ENCODE measurements around the gene SS18L1.
A peak's percentile ranks its signal among the peaks of the same experiment; 100 is the strongest.

Gene SS18L1

DNA sequence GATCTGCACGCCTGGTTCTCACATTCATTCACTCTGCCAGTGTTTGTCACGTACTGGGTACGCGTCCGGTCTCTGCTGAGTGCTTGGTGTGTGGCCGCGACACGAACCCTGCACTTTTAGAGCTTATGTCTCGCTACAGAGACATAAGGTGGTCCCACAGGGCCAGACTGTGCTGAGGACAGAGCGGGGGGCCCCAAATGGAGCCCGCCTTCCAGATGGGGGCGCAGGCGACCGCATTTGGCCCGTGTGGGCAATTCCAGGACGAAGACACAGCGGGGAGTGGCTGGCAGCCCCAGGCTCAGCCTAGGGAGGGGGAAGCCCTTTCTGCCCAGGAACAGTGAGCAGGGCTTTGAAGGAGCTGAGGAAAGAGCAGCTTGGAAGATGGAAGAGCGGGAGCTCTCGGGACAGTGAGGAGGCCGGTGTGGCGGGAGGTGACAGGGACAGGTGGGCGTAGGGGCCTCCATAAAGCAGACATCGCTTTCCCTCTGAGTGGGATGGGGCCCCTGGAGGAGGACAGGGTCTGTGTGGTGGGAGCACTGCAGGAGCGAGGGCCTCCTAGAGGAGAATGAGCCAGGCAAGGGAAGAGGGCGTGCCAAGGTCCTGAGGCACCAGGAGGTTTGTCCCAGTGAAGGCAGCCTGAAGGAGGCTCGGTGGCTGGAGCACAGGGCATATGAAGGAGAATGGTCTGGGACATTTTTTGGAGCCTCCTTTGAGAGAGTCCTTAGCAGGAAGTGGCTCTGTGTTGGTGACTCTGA lies 31.5 kb downstream of the SS18L1 start:
- no peak for DNase-seq

DNA sequence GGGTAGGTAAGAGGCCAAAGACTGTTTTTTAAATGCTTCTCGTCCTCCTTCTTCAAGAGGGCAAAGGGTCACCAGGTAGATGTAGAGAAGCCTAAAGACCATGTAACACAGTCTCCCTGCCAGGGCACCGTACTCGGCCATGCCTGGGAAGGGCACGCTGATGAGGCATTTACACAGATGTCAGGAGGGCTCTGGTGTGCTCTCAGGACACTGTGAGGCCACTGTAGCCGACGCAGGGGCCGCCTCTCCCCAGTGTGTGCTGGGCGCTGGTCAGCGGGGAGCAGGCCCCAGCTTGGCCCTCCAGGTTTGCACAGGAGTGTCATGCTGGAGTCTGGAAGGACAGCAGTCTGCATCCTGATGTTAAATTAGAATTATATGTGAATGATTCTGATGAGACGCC lies 32.1 kb downstream of the SS18L1 start:
- DNase-seq: no peak

- DNase-seq: no peak
Observed at GRCh38 chr20:62176866-62177265, 33.3 kb downstream of the SS18L1 start.

- no peak for DNase-seq
Observed at GRCh38 chr20:62177307-62177706, 33.7 kb downstream of the SS18L1 start.

GRCh38 chr20:62178316-62179161 lies 35.0 kb downstream of the SS18L1 start:
- DNase-seq: no peak

GRCh38 chr20:62179162-62179504 lies 35.6 kb downstream of the SS18L1 start:
- DNase-seq: no peak

DNA sequence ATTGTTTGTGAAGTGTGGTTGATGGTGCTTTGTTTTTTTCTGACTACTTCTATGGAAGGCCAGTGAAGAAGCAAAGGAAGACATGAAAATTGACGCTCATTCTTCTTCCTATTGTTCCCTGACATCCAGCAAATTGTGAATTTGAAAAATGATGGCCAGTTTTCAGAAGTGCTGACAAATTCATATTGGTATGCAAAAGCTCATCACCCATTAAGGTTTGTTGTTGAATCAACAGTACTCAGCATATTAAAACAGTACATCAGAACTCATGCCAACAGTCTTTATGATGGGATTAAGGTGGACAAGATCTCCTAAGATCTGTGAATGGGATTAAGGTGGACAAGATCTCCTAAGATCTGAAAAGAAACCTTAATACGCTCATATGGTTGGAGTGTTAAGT lies 38.2 kb downstream of the SS18L1 start:
- DNase-seq: no peak

- DNase-seq: peak; percentile 97
Observed at GRCh38 chr20:62182469-62183425, 39.2 kb downstream of the SS18L1 start, which contains the start of gene MTG2. Gene MTG2 (plus strand): TSS chr20:62183028. CDS start chr20:62193421, 10,393 bp downstream.

DNA sequence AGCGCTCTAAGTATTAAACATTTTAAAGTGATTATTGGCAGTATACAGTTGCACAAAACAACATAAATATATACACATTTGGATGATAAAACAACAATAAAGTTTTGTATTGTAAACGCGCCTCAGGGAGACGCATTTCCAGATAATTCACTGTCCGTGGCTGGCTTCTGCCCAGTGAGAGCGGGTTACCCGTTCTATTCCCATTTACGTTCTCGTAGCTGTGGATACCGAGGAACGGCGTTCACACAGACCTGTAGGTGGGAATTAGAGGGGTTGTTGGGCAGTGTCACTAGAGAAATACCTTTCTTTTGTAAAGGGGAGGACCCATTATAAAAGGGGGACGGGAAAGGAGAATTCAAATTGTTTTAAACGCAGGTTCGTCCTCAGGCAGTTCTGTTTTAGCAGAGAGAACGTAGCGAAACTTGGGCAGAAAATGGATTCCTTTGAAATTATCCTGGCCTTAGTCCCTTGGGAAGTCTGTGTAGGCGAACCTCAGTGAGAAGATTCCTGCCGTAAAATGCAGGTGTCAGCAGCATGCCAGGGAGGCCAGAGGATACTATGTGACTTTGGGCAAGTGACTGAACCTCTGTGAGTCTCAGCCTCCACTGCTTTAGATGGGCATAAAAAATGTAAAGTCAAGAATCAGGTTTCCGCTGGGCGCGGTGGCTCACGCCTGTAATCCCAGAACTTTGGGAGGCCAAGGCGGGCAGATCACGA lies 40.0 kb downstream of the SS18L1 start:
- DNase-seq: no peak

- DNase-seq: no peak
Observed at GRCh38 chr20:62186096-62186426, 42.5 kb downstream of the SS18L1 start.

GRCh38 chr20:62186887-62187866 lies 43.6 kb downstream of the SS18L1 start:
- no peak for DNase-seq

DNA sequence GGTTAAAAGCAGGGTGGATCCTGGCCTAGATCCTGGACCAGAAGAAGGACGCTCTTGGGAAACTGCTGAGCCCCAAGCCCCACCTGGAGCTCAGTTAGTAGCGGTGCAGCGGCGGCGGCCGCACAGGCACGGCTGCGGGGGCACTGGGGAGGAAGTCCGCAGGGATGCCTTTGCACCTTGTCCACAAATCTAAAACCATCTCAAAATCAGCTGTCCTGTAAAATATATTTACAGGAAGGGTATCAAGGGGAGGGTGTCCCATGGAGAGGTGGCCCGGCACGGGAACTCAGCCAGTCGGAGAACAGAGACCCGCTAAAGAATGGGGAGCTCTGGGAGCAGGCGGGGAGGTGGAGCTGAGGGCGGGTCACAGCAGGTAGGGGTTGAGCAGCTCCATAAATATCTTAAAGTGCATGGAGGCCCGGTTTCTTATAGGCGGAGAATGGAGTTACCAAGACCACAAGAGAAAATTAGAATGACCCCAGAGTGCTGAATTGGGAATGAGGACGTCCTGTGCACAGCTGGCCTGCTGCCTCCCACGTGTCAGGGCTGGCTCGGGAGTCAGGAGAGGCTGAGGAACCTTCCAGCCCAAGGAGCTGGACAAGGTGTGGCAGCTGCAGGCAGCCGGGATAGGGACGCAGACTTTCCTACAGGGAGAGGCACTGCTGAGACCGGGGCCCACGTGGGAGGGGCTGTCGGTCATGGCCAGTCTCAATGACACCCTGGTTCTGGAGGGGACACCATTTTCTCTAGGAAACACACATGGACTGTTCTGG lies 47.3 kb downstream of the SS18L1 start:
- no peak for DNase-seq

DNA sequence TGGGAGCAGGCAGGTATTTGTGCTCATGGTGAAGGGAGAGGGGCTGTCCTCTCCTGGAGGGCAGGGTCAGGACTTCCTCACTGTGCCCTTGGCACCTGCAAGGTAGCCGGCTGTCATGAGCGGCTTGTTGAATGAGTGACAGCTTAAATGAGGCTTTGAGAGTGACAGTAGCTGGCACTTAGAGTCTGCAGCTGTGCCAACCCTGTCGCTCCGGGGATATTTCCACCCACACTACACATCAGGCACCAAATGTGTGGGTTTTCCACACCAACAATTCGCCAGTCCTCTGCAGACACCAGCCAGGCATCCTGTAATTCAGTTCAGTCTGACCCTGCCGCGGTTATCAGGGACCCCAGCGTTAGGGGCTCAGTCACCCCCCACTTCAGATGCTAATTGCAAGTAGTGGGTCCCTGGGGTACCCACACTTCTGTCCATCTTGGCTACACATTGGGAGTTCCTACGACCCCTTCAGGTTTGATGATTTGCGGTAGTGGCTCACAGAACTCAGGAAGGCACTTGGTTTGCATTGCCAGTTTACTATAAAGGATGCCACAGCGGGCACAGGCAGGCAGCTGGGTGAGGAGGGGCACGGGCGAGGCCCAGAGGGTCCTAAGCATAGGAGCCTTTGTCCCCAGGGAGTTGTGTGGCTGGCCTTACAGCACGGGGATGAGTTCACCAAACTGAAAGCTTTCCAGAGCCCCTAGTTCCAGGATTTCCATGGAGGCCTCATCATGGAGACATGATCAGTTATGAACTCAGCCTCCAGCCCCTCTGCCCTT lies 48.4 kb downstream of the SS18L1 start:
- DNase-seq: no peak

- no peak for DNase-seq
Observed at GRCh38 chr20:62192635-62193034, 49.1 kb downstream of the SS18L1 start.

- no peak for DNase-seq
Observed at GRCh38 chr20:62193079-62194025, 49.8 kb downstream of the SS18L1 start.

GRCh38 chr20:62195075-62195405 lies 51.5 kb downstream of the SS18L1 start:
- no peak for DNase-seq

DNA sequence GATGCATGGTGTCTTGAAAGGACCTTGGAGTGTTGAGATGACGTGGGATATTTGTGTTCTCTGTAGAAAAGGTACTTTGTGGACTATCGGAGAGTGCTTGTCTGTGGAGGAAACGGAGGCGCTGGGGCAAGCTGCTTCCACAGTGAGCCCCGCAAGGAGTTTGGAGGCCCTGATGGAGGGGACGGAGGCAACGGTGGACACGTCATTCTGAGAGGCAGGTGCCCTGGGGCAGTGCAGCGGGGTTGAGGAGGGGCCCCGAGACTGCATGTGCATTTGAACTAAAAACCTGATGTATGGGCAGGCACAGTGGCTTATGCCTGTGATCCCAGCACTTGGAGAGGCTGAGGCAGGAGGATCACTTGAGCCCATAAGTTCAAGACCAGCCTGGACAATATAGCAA lies 52.2 kb downstream of the SS18L1 start:
- no peak for DNase-seq

DNA sequence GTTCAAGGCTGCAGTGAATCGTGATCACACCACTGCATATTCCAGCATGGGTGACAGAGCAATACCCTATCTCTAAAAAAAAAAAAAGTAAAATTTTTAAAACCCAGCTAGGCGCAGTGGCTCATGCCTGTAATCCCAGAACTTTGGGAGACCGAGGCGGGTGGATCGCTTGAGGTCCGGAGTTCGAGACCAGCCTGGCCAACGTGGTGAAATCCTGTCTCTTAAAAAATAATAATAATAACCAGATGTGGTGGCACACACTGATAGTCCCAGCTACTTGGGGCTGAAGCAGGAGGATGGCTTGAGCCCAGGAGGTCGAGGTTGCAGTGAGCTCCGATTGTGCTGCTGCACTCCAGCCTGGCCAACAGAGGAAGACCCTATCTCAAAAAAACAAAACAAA lies 52.7 kb downstream of the SS18L1 start:
- DNase-seq: no peak

GRCh38 chr20:62197311-62197710 lies 53.7 kb downstream of the SS18L1 start:
- DNase-seq: no peak

Data from activated CD4-positive, alpha-beta T cell treated with anti-CD3 and anti-CD28 coated beads, Interleukin-2, amount 50 U/mL, for 16 hours (primary cell).